ENCODE data around the gene TECTA.

- TF ChIP-seq CTCF (IDR thresholded peaks at IDR 0.05; ENCODE audit: insufficient read depth, low read length) (no peak), SPI1 (IDR thresholded peaks at IDR 0.05; ENCODE audit: borderline replicate concordance, low read depth) (no peak), POLR2AphosphoS5 (IDR thresholded peaks at IDR 0.05; ENCODE audit: low read depth) (no peak), REST (IDR thresholded peaks at IDR 0.05; ENCODE audit: insufficient replicate concordance, low read depth) (no peak)
These were observed 1.2 kb upstream of the TECTA start for GRCh38 chr11:121099885-121100284.

Data from HL-60 (cell line).